Measurements from ENCODE around the gene ATRX. TPM values are rescaled to one million over a fixed set of nuclear protein-coding genes. Genes with fewer than 3 reads are reported as not detected.
"Not testable (repeated sequence)": the region's sequence is repeated elsewhere in the genome, so short reads cannot be mapped to it uniquely, and the experiment has no call there.

The ATRX gene
- polyA plus RNA-seq, 1 of the 3 experiments (the other 2 are of a cell fraction) = 27.6 TPM

DNA sequence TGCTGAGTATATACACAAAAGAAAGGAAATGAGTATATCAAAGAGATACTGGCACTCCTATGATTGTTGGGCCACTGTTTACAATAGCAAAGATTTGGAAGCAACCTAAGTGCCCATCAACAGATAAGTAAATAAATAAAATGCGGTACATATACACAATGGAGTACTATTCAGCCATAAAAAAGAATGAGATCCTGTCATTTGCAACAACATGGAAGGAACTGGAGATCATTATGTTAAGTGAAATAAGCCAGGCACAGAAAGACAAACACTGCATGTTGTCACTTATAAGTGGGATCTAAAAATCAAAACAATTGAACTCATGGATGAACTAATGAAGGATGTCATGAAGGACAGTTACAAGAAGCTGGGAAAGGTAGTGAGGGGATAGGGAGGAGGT is 100.3 kb downstream of the ATRX start:
- Histone ChIP-seq H3K36me3 (replicated peaks in 1 of 2; ENCODE audit: control insufficient read depth in 1 of 2, insufficient read depth in 2 of 2, low read length in 1 of 2) (peaks cover 68 to 71% of the 10 kb centered on the region in 2 experiments), H3K79me2 (ENCODE audit: insufficient read depth) (peaks cover 42% of the 10 kb centered on the region; the same call in 1 of the 2 replicates)
- H3K27me3 ChIP-seq (ENCODE audit: insufficient read depth); DNase-seq; H2AFZ ChIP-seq (ENCODE audit: low read depth); H3K9ac ChIP-seq; H3F3A ChIP-seq (replicated peaks; ENCODE audit: insufficient read depth); POLR2A ChIA-PET; H3K9me2 ChIP-seq; H3K4me3 ChIP-seq (ENCODE audit: low read depth in 2 of 2, low read length in 1 of 2); H3K27ac ChIP-seq (ENCODE audit: low read depth in 2 of 2, low read length in 1 of 2); H3K4me1 ChIP-seq (ENCODE audit: control insufficient read depth in 1 of 2, insufficient read depth in 2 of 2, low read depth in 1 of 2, low read length in 1 of 2); H3K9me3 ChIP-seq; H3K4me2 ChIP-seq; H4K20me1 ChIP-seq (ENCODE audit: insufficient read depth); CTCF ChIA-PET: not testable (repeated sequence)
- WGBS (ENCODE audit: low lambda C conversion rate) = 96% methylated on average over 1 of the region's 1 CpG

DNA sequence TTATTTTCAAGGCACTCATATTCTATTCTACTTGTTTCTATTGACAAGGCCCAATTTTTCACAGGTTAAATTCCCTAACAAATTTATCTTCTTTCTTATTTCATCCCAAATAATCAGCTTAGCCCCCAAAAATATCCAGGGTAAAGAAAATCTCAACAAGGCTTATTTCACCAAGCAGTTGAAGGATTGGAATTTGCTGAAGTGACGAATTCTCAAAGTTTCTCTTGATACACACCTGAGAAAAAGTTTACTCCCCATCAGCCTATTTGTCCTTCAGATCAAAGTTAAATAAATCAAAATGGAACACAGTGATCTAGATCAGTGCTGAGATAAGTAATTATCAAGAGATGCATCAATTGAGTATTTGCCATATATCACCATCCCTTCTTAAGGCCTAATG is 106.9 kb downstream of the ATRX start:
- Histone ChIP-seq H3K4me2 (no peak overlapping the region), H3K9me3 (no peaks in the 10 kb centered on the region), H3F3A (replicated peaks; ENCODE audit: insufficient read depth) (peaks cover 5% of the 10 kb centered on the region), H3K36me3 (replicated peaks in 1 of 2; ENCODE audit: control insufficient read depth in 1 of 2, insufficient read depth in 2 of 2, low read length in 1 of 2) (peaks cover 62 to 67% of the 10 kb centered on the region in 2 experiments), H3K79me2 (ENCODE audit: insufficient read depth) (peaks cover 15% of the 10 kb centered on the region; the same call in 1 of the 2 replicates), H3K27ac (ENCODE audit: low read depth in 2 of 2, low read length in 1 of 2) (no peak overlapping the region), H3K9ac (no peak overlapping the region), H3K4me1 (ENCODE audit: control insufficient read depth in 1 of 2, insufficient read depth in 2 of 2, low read depth in 1 of 2, low read length in 1 of 2) (no peaks in the 10 kb centered on the region), H3K4me3 (ENCODE audit: low read depth in 2 of 2, low read length in 1 of 2) (no peak overlapping the region), H3K9me2 (no peaks in the 10 kb centered on the region), H4K20me1 (ENCODE audit: insufficient read depth) (peaks cover 3% of the 10 kb centered on the region; the same call in 1 of the 2 replicates), H2AFZ (ENCODE audit: low read depth) (no peak overlapping the region), H3K27me3 (ENCODE audit: insufficient read depth) (no peaks in the 10 kb centered on the region)
- 97% methylated on average over 1 of the region's 1 CpG for WGBS (ENCODE audit: low lambda C conversion rate)
- no peak for DNase-seq
- ChIA-PET CTCF (interaction anchor here (1.6 kb wide), 1 partner anchor 12 kb away, joined by 3 read pairs; no protein-coding TSS in a partner anchor), POLR2A (no interaction called here)
- TF ChIP-seq, protein P1, sequence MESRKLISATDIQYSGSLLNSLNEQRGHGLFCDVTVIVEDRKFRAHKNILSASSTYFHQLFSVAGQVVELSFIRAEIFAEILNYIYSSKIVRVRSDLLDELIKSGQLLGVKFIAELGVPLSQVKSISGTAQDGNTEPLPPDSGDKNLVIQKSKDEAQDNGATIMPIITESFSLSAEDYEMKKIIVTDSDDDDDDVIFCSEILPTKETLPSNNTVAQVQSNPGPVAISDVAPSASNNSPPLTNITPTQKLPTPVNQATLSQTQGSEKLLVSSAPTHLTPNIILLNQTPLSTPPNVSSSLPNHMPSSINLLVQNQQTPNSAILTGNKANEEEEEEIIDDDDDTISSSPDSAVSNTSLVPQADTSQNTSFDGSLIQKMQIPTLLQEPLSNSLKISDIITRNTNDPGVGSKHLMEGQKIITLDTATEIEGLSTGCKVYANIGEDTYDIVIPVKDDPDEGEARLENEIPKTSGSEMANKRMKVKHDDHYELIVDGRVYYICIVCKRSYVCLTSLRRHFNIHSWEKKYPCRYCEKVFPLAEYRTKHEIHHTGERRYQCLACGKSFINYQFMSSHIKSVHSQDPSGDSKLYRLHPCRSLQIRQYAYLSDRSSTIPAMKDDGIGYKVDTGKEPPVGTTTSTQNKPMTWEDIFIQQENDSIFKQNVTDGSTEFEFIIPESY (IDR thresholded peaks at IDR 0.05; ENCODE audit: borderline replicate concordance, low read depth) = no peak
- TF ChIP-seq EP300 (IDR thresholded peaks at IDR 0.05; ENCODE audit: borderline replicate concordance in 1 of 2, low read depth in 1 of 2, low read length in 1 of 2) (no peak), GABPA (IDR thresholded peaks at IDR 0.05; ENCODE audit: low read depth) (no peak), TEAD4 (IDR thresholded peaks at IDR 0.05; ENCODE audit: borderline replicate concordance, insufficient read depth) (no peak), RAD21 (IDR thresholded peaks at IDR 0.05; ENCODE audit: low read length) (no peak), FOXJ3 (CRISPR knock-in tag; IDR thresholded peaks at IDR 0.05) (no peak), YY1 (IDR thresholded peaks at IDR 0.05; ENCODE audit: low read depth) (no peak), POLR2AphosphoS5 (IDR thresholded peaks at IDR 0.05; ENCODE audit: low read depth, low read length) (no peak), RCOR1 (IDR thresholded peaks at IDR 0.05; ENCODE audit: low read length) (no peak), FOSL2 (IDR thresholded peaks at IDR 0.05; ENCODE audit: borderline replicate concordance, low read depth) (no peak), TCF12 (IDR thresholded peaks at IDR 0.05) (no peak)
- TF ChIP-seq, protein P2, sequence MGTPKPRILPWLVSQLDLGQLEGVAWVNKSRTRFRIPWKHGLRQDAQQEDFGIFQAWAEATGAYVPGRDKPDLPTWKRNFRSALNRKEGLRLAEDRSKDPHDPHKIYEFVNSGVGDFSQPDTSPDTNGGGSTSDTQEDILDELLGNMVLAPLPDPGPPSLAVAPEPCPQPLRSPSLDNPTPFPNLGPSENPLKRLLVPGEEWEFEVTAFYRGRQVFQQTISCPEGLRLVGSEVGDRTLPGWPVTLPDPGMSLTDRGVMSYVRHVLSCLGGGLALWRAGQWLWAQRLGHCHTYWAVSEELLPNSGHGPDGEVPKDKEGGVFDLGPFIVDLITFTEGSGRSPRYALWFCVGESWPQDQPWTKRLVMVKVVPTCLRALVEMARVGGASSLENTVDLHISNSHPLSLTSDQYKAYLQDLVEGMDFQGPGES (IDR thresholded peaks at IDR 0.05; ENCODE audit: low read depth, low read length) = no peak

Measured in SK-N-SH (cell line).